GM12878 (cell line): ENCODE data around the gene SLX4. TPM values are rescaled to one million over a fixed set of nuclear protein-coding genes. Genes with fewer than 3 reads are reported as not detected.

ENCODE experiments used
- ATAC-seq: fragments of 200-7000 bp; cut with Tn5 transposase; 3 replicates; pipeline ENCODE4 v1.9.1; 2020; ENCODE audit warnings: mild to moderate bottlenecking, moderate library complexity
- BruUV-seq: library from RNA; stranded (reverse); fragments of 400-500 nt; replicated peaks from 2 replicates; lab custom pipeline; 2021; lab: Mats Ljungman, UMichigan
- CTCF ChIA-PET: fragments of 300-600 bp; sonication (Branson Sonifier 250); formaldehyde crosslinking; extraction: SDS; loops from one replicate; lab custom pipeline; 2021; ENCODE audit warnings: inconsistent platforms; lab: Yijun Ruan, JAX
- POLR2A ChIA-PET: fragments of 350-600 bp; formaldehyde crosslinking; extraction: SDS; loops from one replicate; lab custom pipeline; 2021; ENCODE audit warnings: inconsistent platforms; lab: Charles Lee
- RAD21 ChIA-PET: fragments of 300-600 bp; sonication (Branson Sonifier 250); formaldehyde crosslinking; loops from one replicate; lab custom pipeline; 2023; ENCODE audit warnings: antibody characterized with exemption; ENCODE audit not compliant: unreplicated experiment; lab: Charles Lee
- SMC1A ChIA-PET: fragments of 300-600 bp; sonication (Branson Sonifier 250); formaldehyde crosslinking; loops from one replicate; lab custom pipeline; 2023; ENCODE audit not compliant: unreplicated experiment, uncharacterized antibody; lab: Charles Lee
- DNase-seq: peaks from one replicate; pipeline ENCODE4 v3.0.0-alpha.2; 2011; ENCODE audit warnings: low read depth, low spot score
- FAIRE-seq: peaks from 3 replicates; lab custom pipeline; 2011; peaks lifted over from hg19 to GRCh38; lab: Jason Lieb, UNC
- H2AFZ ChIP-seq: 2 replicates; pipeline ENCODE4 v1.6.0; 2011; ENCODE audit warnings: low read depth, low read length, control low read depth; ENCODE audit not compliant: control insufficient read depth
- H3K27ac ChIP-seq: 2 replicates; pipeline ENCODE4 v1.5.1; 2011; ENCODE audit warnings: control low read depth; ENCODE audit not compliant: control insufficient read depth, insufficient read depth
- H3K27me3 ChIP-seq, 2 experiments: replicated peaks in 1 of 2; 2 replicates each; pipeline versions ENCODE4 v1.6.0 to v1.6.1; 2011; ENCODE audit warnings: low read length in 1 of 2; ENCODE audit not compliant: control insufficient read depth in 2 of 2, insufficient read depth in 2 of 2
- H3K36me3 ChIP-seq, 2 experiments: 2 replicates each; pipeline ENCODE4 v1.5.1; 2011; ENCODE audit warnings: low read length in 1 of 2; ENCODE audit not compliant: control insufficient read depth in 2 of 2, insufficient read depth in 2 of 2
- H3K4me1 ChIP-seq: 2 replicates; pipeline ENCODE4 v1.6.1; 2011; ENCODE audit warnings: mild to moderate bottlenecking, low read length, moderate library complexity, mixed read lengths; ENCODE audit not compliant: control insufficient read depth, insufficient read depth
- H3K4me2 ChIP-seq: 2 replicates; pipeline ENCODE4 v1.6.0; 2011; ENCODE audit warnings: control low read depth; ENCODE audit not compliant: control insufficient read depth, insufficient read depth
- H3K4me3 ChIP-seq: fragments of 200-600 bp; sonication (generic); 2 replicates; pipeline ENCODE4 v1.5.1; 2016
- H3K79me2 ChIP-seq: 2 replicates; pipeline ENCODE4 v1.6.0; 2011; ENCODE audit warnings: low read length; ENCODE audit not compliant: control insufficient read depth, insufficient read depth
- H3K9ac ChIP-seq: 2 replicates; pipeline ENCODE4 v1.8.0; 2011; ENCODE audit warnings: low read length, control low read depth, mixed read lengths; ENCODE audit not compliant: control insufficient read depth, insufficient read depth
- H3K9me3 ChIP-seq: replicated peaks from 3 replicates; pipeline ENCODE4 v1.5.1; 2011; ENCODE audit warnings: mild to moderate bottlenecking, low read length; ENCODE audit not compliant: control insufficient read depth, insufficient read depth
- H4K20me1 ChIP-seq: 2 replicates; pipeline ENCODE4 v1.6.0; 2011; ENCODE audit not compliant: control insufficient read depth, insufficient read depth
- CBX5 ChIP-seq: sonication (generic); IDR thresholded peaks from 2 replicates; pipeline ENCODE4 v1.6.1; 2016; ENCODE audit warnings: low read depth, moderate library complexity, mild to moderate bottlenecking, inconsistent platforms
- ESRRA ChIP-seq: IDR thresholded peaks from 2 replicates; pipeline ENCODE4 v1.6.1; 2012; ENCODE audit warnings: mild to moderate bottlenecking, low read length, improper control_type of control experiment
- EZH2 ChIP-seq: IDR thresholded peaks from 2 replicates; pipeline ENCODE4 v1.6.1; 2012; ENCODE audit warnings: low read depth, mild to moderate bottlenecking, control low read depth, inconsistent platforms, low read length, borderline replicate concordance; ENCODE audit not compliant: control insufficient read depth
- HCFC1 ChIP-seq: fragments of 150-350 bp; IDR thresholded peaks from 2 replicates; pipeline ENCODE4 v1.6.1; 2014; ENCODE audit warnings: low read length
- HDAC2 ChIP-seq: fragments of 200-600 bp; sonication (generic); IDR thresholded peaks from 2 replicates; pipeline ENCODE4 v1.6.1; 2017
- KAT2A ChIP-seq: conservative IDR thresholded peaks from 2 replicates; pipeline ENCODE4 v1.6.1; 2011; ENCODE audit warnings: low read depth, low read length; ENCODE audit not compliant: control insufficient read depth
- MXI1 ChIP-seq: fragments of 150-350 bp; IDR thresholded peaks from 2 replicates; pipeline ENCODE4 v1.6.1; 2011; ENCODE audit warnings: low read depth, mild to moderate bottlenecking, inconsistent platforms, low read length, improper control_type of control experiment
- RAD51 ChIP-seq: fragments of 450-650 bp; IDR thresholded peaks from 2 replicates; pipeline ENCODE4 v1.6.1; 2016; ENCODE audit warnings: moderate library complexity, mild to moderate bottlenecking, inconsistent platforms
- RB1 ChIP-seq: fragments of 450-650 bp; formaldehyde crosslinking; IDR thresholded peaks from 2 replicates; pipeline ENCODE4 v1.6.1; 2017; ENCODE audit warnings: mild to moderate bottlenecking, borderline replicate concordance
- SIX5 ChIP-seq: IDR thresholded peaks from 2 replicates; pipeline ENCODE4 v1.6.1; 2011; ENCODE audit warnings: mild to moderate bottlenecking, low read depth, low read length, moderate library complexity; ENCODE audit not compliant: severe bottlenecking
- SMAD5 ChIP-seq: IDR thresholded peaks from 2 replicates; pipeline ENCODE4 v1.6.1; 2016; ENCODE audit warnings: antibody characterized with exemption, low read depth
- SP1 ChIP-seq: IDR thresholded peaks from one replicate; pipeline ENCODE4 v1.6.1; 2011; ENCODE audit warnings: low read depth, low read length
- SREBF1 ChIP-seq: IDR thresholded peaks from 2 replicates; pipeline ENCODE4 v1.6.1; 2012; ENCODE audit warnings: mild to moderate bottlenecking, low read length
- SRF ChIP-seq, 2 experiments: IDR thresholded peaks; 2 replicates each; pipeline ENCODE4 v1.6.1; 2011; ENCODE audit warnings: low read depth in 2 of 2, low read length in 2 of 2, mild to moderate bottlenecking in 1 of 2, moderate library complexity in 1 of 2
- STAT3 ChIP-seq: IDR thresholded peaks from 2 replicates; pipeline ENCODE4 v1.6.1; 2011; ENCODE audit warnings: low read depth, low read length, improper control_type of control experiment
- ZNF622 ChIP-seq: fragments of 450-650 bp; IDR thresholded peaks from 2 replicates; pipeline ENCODE4 v1.6.1; 2017; ENCODE audit warnings: mild to moderate bottlenecking, inconsistent platforms
- WGBS: methylation state at CpG from one replicate; pipeline ENCODE4 v1.1.6; 2016; ENCODE audit warnings: low lambda C conversion rate; ENCODE audit not compliant: insufficient replicate concordance, insufficient coverage; ENCODE audit errors: missing lambda C conversion rate; 5-methylcytosine and 5-hydroxymethylcytosine counted together
- in situ Hi-C: fragments of 300-500 bp; cut with MboI; formaldehyde crosslinking; loops from 9 replicates; pipeline ENCODE4 v1.14.3; 2018; ENCODE audit warnings: mixed read lengths
- intact Hi-C: fragments of 100-400 bp; cut with micrococcal nuclease; formaldehyde crosslinking; loops from one replicate; pipeline ENCODE4 v1.14.2; 2022; ENCODE audit not compliant: unreplicated experiment
- polyA plus RNA-seq, 11 experiments: library from polyadenylated mRNA; depleted of rRNA in 4 of 11; unstranded in 6 of 11; stranded (reverse) in 5 of 11; fragments of >200 nt; fragmentation: Nextera tagmentation in 4 of 11; fragmentation: Illumina TruSeq in 1 of 11; extraction: Ambion mirVana in 4 of 11; extraction: Trizol in 1 of 11; gene quantifications; 1 replicate in 1 of 11; 2 replicates in 10 of 11; pipeline versions ENCODE4 v1.2.1 to v1.2.3, GENCODE V29; 2011 to 2016; ENCODE audit warnings: inconsistent platforms in 2 of 11, missing spikeins in 2 of 11, low read depth in 1 of 11
- total RNA-seq, 4 experiments: library from RNA; depleted of rRNA in 3 of 4; stranded (reverse); fragments of >200 nt in 3 of 4; fragmentation: Illumina TruSeq in 1 of 4; extraction: Trizol in 1 of 4; gene quantifications; 2 replicates each; pipeline versions ENCODE4 v1.2.1 to v1.2.3, GENCODE V29; 2013 to 2021
- TF ChIP-seq, protein P1 (sequence below): IDR thresholded peaks from 2 replicates; pipeline ENCODE4 v1.6.1; 2012; ENCODE audit warnings: low read length, inconsistent platforms
- TF ChIP-seq, protein P2 (sequence below): IDR thresholded peaks from 2 replicates; pipeline ENCODE4 v1.6.1; 2012; ENCODE audit warnings: low read depth, low read length, improper control_type of control experiment

Gene SLX4
- total and polyA plus RNA-seq, 10 of the 15 experiments (the other 5 are each of a cell fraction or from before 2014, with no cell fraction given), result 0.18 to 12.3 (median 4.8) TPM

DNA sequence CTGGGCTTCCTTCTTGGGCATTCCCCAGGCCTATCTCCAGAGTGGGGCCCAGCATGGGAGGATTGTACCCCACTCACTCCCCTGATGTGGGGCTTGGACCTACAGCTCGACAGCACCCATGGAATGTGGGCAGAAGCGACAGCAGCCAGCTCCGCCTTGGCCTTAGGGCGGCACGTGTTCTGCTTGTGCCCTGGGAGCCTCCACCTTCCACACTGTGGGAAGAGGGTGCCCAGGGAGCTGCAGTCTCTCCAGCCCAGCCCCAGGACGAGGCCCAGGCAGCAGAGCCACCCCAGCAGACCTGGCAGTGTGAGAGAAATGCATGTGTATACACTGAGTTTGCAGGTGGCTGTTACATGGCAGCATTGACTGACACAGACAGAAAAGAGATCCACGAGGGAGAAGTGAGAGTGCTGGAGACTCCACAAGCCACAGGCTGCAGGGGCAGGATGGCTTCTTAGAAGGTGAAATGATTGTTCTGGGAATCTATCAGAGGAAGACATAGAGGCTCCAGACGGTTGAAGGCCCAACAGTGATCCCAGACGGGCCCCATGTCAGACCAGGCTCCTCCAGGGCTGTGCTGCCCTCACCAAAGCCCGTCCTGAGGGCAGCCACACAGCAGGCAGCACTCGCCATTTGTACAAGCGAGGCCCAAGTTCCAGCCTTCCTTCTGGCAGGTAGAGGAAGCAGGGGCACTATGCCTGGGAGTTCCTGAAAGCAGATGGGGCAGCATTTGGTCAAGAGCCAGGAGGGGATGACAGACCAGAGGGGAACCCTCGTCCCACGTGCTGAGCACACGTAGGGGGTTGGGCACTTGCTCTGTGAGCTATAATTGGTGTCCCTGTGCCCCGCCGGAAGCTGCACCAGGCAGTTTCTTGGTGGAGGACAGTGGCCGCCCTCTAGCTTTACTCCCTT is 40.3 kb upstream of the SLX4 start:
- TF ChIP-seq SRF (IDR thresholded peaks at IDR 0.05; ENCODE audit: low read depth in 2 of 2, low read length in 2 of 2) (no peak), STAT3 (no peak), MXI1 (no peak), SREBF1 (no peak), RB1 (no peak), RAD51 (no peak), SMAD5 (no peak), SIX5 (no peak), SP1 (no peak), ESRRA (no peak), EZH2 (no peak), ZNF622 (no peak), HCFC1 (no peak), CBX5 (no peak), HDAC2 (no peak), KAT2A (no peak)
- TF ChIP-seq, protein P1, sequence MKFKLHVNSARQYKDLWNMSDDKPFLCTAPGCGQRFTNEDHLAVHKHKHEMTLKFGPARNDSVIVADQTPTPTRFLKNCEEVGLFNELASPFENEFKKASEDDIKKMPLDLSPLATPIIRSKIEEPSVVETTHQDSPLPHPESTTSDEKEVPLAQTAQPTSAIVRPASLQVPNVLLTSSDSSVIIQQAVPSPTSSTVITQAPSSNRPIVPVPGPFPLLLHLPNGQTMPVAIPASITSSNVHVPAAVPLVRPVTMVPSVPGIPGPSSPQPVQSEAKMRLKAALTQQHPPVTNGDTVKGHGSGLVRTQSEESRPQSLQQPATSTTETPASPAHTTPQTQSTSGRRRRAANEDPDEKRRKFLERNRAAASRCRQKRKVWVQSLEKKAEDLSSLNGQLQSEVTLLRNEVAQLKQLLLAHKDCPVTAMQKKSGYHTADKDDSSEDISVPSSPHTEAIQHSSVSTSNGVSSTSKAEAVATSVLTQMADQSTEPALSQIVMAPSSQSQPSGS, result no peak
- TF ChIP-seq, protein P2, sequence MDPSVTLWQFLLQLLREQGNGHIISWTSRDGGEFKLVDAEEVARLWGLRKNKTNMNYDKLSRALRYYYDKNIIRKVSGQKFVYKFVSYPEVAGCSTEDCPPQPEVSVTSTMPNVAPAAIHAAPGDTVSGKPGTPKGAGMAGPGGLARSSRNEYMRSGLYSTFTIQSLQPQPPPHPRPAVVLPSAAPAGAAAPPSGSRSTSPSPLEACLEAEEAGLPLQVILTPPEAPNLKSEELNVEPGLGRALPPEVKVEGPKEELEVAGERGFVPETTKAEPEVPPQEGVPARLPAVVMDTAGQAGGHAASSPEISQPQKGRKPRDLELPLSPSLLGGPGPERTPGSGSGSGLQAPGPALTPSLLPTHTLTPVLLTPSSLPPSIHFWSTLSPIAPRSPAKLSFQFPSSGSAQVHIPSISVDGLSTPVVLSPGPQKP, result no peak
- ATAC-seq, result no peak
- POLR2A ChIA-PET, result no interaction called here

More for the DNA sequence above, 40.3 kb upstream of the SLX4 start:
- 87% methylated on average over 18 of the region's 18 CpGs for WGBS
- FAIRE-seq (no peak), DNase-seq (no peak)
- Histone ChIP-seq H2AFZ (no peak overlapping the region), H3K27me3 (no peaks in the 10 kb centered on the region), H3K9ac (no peak overlapping the region), H3K4me3 (no peak overlapping the region), H3K36me3 (peaks cover 7 to 16% of the 10 kb centered on the region in 2 experiments; a peak in 3 of 4 replicates), H3K4me1 (no peaks in the 10 kb centered on the region), H3K79me2 (no peaks in the 10 kb centered on the region), H3K9me3 (no peaks in the 10 kb centered on the region), H3K4me2 (no peak overlapping the region), H4K20me1 (no peaks in the 10 kb centered on the region), H3K27ac (no peak overlapping the region)
- ChIA-PET RAD21 (no interaction called here), SMC1A (no interaction called here), CTCF (no interaction called here)
- BruUV-seq, result no TSS peak
- intact Hi-C loops (no loop called here), in situ Hi-C loops (no loop called here)
